ENCODE data around the gene COPS9. TPM values are rescaled to one million over a fixed set of nuclear protein-coding genes. Genes with fewer than 3 reads are reported as not detected.

The COPS9 gene
- total RNA-seq, 4 donors from 2014 or later, result 120 to 172 (median 142) TPM

DNA sequence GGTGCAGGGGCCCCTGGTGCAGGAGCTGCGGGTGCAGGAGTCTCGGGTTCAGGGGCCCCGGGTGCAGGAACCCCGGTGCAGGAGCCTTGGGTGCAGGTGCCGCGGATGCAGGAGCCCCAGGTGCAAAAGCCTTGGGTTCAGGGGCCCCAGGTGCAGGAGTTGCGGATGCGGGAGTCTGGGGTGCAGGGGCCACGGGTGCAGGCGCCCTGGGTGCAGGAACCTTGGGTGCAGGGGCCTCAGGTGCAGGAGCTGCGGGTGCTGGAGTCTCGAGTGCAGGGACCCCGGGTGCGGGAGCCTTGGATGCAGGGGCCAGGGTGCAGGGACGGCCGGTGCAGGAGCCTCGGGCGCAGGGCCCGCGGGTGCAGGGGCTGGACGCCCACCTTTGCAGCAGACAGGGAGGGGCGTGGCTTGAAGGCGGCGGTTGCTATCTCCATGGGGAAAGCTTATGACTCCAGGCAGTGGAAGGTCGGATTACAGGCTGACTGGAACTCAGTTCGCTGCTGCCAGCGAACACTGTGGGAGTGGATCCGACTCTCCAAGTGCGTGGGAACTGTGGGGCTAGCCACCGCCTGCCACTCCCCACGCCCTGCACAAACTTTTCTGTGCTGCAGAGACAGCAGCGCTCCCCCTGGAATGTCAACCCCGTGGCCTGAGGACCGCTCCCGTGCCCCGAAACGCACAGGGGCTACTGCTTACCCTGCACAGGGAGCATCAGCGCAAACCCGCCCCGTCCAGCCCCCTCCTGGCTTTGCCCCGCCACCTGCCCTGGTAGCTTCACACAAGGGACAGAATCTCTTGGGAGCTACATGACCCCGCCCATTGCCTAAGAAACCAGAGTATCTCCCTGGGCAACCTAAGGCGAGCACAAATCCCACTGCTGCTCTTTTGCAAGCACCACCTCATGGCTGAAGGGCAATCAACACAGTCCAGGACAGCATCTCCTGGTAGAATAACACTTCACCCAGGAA is 40.3 kb downstream of the COPS9 start:
- DNase-seq (ENCODE audit: low spot score in 2 of 2), result no peak
- H3K4me3 ChIP-seq (ENCODE audit: low read depth, poor library complexity, severe bottlenecking), result no peak overlapping the region
- intact Hi-C loops (cut with DNase I; ENCODE audit: low total_unique reads), result no loop called here
- 4 to 8% methylated on average over 24 to 43 of the region's 43 CpGs for WGBS, 2 donors
- no peak for TF ChIP-seq POLR2A (IDR thresholded peaks at IDR 0.05)

DNA sequence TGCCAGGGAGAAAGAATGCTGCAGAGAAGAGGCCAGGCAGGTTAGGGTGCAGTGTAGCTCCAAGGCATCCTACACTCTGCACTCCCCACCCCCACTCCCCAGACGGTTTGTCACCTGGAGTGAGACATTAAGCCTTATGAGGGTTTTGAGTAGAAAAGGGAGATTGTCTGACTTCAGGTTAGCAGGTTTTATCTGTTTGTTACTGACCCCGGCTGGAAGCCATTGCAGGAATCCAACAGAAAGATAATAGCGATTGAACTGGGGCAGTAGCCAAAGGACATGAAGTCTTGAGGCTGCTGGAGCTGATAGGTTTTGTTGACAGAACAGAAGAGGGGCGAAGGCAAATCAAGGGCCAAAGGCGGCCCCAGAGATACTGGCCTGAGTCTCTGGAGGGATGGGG is 46.8 kb downstream of the COPS9 start:
- 59 to 79% methylated on average over 5 of the region's 5 CpGs for WGBS, 2 donors
- intact Hi-C loops (cut with DNase I; ENCODE audit: low total_unique reads), result no loop called here
- no peak overlapping the region for H3K4me3 ChIP-seq (ENCODE audit: low read depth, poor library complexity, severe bottlenecking)
- TF ChIP-seq POLR2A (IDR thresholded peaks at IDR 0.05), result no peak
- TF ChIP-seq, protein P1, sequence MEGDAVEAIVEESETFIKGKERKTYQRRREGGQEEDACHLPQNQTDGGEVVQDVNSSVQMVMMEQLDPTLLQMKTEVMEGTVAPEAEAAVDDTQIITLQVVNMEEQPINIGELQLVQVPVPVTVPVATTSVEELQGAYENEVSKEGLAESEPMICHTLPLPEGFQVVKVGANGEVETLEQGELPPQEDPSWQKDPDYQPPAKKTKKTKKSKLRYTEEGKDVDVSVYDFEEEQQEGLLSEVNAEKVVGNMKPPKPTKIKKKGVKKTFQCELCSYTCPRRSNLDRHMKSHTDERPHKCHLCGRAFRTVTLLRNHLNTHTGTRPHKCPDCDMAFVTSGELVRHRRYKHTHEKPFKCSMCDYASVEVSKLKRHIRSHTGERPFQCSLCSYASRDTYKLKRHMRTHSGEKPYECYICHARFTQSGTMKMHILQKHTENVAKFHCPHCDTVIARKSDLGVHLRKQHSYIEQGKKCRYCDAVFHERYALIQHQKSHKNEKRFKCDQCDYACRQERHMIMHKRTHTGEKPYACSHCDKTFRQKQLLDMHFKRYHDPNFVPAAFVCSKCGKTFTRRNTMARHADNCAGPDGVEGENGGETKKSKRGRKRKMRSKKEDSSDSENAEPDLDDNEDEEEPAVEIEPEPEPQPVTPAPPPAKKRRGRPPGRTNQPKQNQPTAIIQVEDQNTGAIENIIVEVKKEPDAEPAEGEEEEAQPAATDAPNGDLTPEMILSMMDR (IDR thresholded peaks at IDR 0.05), result no peak
- DNase-seq (ENCODE audit: low spot score in 2 of 2), result no peak

DNA sequence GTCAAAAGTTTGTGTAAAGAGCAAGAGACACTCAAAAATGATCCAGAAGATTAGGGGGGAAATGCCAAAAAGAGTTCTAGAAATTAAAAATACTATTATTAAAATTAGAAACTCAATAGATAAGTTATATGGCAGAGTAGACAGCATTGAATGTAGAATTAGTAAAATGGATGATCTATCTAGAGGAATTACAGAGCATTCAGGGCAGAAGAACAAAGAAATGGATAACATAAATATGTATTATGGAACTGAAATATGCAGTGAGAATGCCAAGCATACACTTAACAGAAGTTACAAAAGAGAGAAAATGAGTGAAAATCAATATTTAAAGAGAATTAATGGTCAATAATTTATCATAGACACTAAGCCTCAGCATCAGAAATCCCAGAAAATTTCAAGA is 49.5 kb downstream of the COPS9 start:
- intact Hi-C loops (cut with DNase I; ENCODE audit: low total_unique reads), result no loop called here
- no peak for DNase-seq (ENCODE audit: low spot score in 2 of 2)
- no peak for TF ChIP-seq POLR2A (IDR thresholded peaks at IDR 0.05)
- TF ChIP-seq, protein P1 (IDR thresholded peaks at IDR 0.05), result no peak
- H3K4me3 ChIP-seq (ENCODE audit: low read depth, poor library complexity, severe bottlenecking), result no peak overlapping the region

Other genes with a start within 250 kb of the COPS9 start
- gene NDUFA10, start 111.0 kb downstream of the COPS9 start, total RNA-seq, result 100 to 1,000 TPM; 164 to 187 (median 182) TPM
- gene OR6B2, start 105.9 kb downstream of the COPS9 start, total RNA-seq, result not detected
- under 1 TPM in 1 of 4 donors, not detected in 3; 0.44 TPM for gene OR6B3, start 82.8 kb downstream of the COPS9 start, total RNA-seq
- not detected for gene OTOS, start 4.4 kb upstream of the COPS9 start, total RNA-seq